NOMO-1 treated with DMSO at 0.1 percent for 48 hours (cell line): ENCODE data around the gene CYGB.
"Not testable (repeated sequence)": the region's sequence is repeated elsewhere in the genome, so short reads cannot be mapped to it uniquely, and the experiment has no call there.

ENCODE experiments used
- DNase-seq: peaks from one replicate; lab custom pipeline; 2025; ENCODE audit not compliant: unreplicated experiment; lab: John Stamatoyannopoulos, UW

Gene CYGB

DNA sequence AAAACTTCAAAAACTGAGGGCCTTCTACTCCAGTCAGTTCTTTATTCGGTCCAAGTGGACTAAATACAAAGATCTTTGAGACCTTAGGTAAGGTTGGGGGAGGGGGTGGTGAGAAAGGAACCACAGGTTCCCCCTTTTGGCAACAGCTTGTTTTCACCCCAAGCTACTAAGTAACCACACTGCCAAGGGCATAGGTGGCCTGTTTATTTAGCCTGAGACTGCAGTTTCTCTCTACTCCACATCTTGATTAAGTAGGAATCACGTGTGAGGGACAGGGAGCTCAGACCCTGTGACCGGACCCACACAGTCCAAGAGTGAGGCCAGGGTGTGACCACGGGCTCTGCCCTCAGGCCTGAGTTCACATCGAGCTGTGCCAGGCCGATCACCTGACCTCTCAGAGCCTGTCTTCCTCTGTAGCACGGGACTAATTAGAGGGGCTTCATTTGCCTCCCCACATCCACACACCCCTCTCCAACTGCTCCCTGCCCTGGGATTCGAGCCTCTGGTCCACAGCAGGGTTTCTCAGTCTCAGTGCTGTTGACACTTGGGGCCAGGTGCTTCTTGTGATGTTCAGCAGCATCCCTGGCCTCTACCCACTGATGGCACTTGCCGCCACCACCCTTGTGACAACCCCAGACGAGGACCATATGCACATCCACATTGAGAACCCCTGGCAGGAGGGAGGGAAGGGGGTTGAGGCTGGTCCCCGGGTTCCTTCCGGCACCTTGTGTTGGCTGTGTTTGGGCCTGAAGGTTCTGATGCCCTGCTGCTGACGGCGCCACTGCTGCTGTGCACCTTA, 30.3 kb upstream of the CYGB start:
- DNase-seq: peak; percentile 75

DNA sequence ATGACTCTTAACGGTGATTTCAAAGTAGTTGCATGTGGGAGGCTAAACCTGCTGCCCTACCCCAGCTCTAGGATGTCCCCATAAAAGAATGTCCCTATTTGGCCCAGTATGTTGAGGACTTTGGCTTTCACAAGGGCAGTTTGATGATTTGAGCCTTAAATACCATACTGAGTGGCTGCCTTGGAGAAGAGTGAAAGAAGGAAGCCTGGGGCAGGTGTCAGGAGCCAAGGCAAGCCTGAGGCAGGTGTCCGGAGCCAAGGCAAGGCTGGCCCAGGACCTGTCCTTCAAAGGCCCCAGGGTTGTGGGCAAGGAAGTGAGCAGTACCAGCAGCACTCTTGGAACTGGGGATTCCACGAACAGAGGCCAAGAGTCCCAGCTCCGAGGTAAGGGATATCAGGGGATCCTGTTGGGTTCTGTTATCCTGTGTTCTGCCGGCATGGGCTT, 29.5 kb upstream of the CYGB start:
- no peak for DNase-seq

DNA sequence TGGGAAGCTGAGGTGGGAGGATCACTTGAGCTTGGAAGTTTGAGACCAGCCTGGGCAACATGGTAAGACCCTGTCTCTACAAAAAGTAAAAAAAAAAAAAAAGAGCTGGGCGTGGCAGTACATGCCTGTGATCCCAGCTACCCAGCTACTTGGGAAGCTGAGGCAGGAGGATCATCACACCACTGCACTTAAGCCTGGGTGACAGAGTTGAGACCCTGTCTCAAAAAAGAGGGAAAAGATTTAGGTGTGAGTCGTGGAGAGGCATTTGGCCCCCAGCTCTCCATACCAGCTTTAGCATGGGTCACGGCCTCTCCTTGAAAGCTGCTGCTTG, 29.1 kb upstream of the CYGB start:
- DNase-seq: no peak

DNA sequence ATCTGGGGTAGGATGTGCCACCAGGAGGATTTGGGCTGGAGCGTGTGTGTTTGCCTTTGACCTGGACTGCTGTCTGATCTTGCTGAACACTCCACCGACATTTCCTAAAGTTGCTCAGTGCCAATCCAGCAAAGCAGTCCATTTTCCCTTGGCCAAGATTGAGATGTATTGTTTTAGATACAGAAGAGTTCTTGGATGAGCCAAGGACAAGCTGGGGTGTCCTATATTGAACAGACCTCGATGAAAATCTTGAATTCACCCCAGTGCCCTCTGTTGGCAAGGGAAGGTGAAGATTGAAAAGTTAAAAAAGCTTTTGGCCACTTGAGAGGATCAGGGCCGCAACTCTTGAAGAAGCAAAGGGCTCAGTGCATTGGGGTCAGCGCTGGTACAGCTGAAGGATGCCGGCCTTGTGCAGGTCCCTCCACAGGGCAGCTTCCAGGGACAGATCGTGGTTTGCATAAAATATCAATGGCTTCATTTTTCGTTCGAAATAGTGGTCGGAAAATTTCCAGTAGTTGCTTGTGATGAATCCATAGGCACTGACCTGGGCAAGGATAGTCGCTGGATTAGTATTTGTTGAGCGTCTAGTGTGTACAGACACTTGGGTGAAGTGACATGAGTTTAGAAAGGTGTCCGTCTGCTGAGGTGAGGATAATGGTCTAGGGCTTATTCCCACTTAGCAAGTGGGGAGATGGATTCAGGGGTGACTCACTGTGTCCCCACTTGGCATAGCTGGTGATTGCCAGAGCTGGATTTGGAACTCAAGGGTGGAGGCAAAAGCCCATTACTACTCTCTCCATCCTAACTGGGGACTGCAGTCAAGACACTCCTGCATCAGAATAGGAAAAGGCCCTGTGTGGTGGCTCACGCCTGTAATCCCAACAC, 28.5 kb upstream of the CYGB start:
- no peak for DNase-seq

DNA sequence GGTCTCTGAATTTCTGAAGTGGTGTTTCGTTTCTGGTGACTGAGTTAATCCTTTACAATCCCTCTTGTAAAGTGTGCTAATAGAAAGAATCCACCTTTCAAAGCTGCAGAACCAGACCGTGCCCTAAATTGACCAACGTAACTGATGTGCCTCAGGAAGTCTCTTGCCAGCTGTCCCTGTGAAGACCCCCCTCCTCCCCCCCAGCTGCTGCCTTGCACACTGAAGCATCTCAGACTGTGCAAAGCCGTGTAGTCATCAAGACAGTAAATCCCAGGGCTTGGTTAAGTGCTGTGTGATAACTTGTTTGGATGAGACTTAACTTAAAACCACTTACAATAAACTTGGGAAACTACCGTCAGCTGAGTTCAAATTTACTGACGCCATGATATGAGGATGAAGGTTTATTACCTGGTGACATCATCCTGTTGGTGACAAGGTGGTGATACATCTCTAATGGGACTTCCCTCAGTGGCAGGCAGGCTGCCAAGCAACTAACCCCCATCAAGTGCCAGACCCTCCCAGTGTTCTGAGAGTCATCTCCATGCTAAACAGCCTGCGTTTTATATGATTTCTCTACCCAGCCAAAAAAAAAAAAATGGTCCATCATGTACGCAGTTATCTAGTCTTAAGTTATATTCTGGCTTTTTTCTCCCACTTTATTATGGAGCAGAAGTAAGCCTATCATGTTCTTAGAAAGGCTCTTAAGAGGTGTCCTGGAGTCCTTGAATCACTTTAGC, 27.6 kb upstream of the CYGB start:
- not testable (repeated sequence) for DNase-seq

DNA sequence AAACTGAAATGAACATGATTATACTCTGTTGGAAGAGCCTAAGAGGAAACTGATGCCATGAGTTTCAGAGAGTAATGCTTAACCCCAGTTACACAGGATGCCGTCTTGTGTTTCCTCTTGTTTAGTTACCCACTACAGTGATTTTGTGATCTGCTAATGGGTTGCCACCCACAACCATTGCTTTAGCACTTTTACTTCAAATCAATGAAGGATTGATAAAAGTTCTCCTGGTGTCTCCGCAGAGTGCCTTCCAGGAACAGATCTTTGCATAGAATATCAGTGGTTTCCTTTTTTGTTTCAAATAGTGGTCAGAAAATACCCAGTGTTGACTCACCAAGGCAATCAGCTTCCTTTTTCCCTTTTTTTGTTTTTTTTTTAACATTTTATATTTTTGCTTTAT, 25.9 kb upstream of the CYGB start:
- not testable (repeated sequence) for DNase-seq

DNA sequence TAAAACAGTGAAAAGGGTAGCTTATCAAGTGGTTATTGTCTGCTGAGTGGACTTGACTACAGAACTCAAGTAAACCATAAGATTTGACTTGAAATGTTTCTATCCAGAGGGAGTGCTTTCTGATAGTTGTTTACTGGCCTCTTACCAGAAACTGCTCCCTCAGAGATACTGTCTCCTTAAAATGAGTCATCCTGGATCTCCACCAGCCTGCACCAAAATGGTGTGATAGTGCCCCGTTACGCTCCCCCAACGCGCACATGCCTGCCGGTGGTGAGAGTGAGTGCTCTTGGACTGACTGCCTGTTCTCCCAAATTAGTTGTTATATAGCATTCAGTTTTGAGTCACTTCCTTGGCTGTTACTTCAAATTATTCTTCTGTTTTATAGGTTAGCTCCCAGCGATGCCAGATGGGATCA, 25.2 kb upstream of the CYGB start:
- DNase-seq: no peak

DNA sequence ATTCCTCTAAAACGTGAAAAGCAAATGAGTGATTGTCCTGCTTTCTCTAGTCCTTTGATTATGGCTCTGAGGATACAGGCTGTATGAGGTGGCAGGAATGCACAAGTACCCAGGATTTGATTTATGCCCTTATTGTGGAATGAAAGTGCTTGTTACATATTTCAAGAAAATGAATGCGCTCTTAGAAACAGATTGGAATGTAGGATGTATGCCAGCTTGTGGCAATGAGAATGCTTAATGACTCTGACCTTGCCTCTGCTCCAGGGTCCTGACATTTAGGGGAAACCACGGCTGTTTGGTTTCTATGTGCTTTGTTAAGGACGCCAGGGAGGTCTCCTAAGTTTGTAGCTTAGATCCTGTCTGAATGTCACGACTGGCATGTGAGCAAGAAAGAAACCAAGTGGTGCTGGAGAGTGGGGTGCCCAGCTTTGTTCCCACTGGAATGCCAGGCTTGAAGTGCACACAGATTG, 24.3 kb upstream of the CYGB start:
- DNase-seq: no peak

DNA sequence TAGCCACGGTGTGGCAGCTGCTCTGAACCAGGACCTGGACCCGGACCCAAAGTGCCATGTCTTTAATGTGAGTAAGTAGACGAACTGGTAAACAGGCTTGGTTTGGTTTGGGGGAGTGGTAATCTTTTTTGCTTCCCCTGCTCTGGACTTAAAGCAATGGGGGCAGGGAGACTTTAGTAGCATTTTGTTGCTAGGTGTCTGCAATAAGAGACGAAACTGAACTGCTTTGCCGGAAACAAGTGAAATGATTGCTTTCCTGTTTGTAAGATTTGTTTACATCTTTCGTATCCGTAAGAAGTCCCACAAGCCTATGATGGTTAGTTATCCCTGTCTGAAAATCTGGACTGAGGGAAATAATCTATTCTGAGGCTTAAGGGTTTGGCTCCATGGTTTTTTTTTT, 23.8 kb upstream of the CYGB start:
- DNase-seq: no peak

DNA sequence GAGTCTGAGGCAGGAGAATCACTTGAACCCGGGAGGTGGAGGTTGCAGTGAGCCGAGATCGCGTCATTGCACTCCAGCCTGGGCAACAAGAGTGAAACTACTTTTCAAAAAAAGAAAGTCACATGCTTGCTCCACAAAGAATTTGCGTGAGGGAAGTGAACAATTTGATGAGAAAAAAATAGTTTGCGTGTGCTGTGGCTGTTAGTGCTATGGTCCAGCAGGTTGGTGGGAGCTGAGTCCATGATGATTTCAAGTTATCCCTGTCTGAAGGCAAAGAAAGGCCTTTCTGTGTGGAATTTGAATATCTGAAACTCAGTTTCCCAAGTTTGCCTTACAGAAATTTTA, 23.3 kb upstream of the CYGB start:
- DNase-seq: no peak

DNA sequence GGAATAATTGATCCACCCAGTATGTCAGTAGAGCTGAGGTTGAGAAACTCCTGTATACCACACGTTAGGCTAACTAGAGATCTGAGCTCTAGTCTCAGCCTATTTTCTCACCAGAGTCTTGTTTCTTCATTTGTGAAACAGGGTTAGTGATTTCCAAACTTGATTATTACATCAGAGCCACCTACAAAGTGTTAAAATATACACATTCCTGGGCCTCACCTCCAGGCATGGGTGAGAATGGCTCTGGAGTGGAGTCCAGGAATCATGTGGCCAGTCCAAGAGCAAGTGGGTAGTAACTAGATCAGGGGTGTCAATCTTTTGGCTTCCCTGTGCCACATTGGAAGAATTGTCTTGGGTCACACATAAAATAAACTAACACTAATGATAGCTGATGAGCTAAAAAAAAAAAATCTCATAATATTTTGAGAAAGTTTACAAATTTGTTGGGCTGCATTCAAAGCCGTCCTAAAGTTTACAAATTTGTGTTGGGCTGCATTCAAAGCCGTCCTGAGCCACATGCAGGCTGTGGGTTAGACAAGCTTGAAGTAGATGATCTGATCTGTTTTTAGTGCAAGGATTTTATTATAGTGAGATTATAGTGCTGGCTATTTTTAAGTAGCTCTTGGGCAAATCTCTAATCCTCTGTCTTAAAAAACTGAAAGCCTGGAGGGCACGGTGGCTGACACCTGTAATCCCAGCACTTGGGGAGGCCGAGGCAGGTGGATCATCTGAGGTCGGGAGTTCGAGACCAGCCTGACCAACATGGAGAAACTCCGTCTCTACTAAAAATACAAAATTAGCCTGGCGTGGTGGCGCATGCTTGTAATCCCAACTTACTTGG, 22.7 kb upstream of the CYGB start:
- DNase-seq: peak; percentile 28

DNA sequence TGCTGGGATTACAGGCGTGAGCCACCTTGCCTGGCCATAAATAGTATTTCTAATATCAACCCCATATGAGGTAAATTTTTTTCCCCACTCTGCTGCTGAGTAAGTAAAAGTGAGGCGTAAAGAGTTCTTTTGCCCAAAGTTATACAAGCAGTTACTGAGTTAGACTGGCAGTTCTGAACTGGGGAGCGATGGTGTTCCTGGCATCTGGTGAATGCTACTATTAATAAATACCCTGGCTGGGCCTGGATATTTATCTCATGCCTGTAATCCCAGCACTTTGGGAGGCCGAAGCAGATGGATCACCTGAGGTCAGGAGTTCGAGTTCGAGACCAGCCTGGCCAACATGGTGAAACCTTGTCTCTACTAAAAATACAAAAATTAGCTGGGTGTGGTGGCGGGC, 22.0 kb upstream of the CYGB start:
- DNase-seq: not testable (repeated sequence)

DNA sequence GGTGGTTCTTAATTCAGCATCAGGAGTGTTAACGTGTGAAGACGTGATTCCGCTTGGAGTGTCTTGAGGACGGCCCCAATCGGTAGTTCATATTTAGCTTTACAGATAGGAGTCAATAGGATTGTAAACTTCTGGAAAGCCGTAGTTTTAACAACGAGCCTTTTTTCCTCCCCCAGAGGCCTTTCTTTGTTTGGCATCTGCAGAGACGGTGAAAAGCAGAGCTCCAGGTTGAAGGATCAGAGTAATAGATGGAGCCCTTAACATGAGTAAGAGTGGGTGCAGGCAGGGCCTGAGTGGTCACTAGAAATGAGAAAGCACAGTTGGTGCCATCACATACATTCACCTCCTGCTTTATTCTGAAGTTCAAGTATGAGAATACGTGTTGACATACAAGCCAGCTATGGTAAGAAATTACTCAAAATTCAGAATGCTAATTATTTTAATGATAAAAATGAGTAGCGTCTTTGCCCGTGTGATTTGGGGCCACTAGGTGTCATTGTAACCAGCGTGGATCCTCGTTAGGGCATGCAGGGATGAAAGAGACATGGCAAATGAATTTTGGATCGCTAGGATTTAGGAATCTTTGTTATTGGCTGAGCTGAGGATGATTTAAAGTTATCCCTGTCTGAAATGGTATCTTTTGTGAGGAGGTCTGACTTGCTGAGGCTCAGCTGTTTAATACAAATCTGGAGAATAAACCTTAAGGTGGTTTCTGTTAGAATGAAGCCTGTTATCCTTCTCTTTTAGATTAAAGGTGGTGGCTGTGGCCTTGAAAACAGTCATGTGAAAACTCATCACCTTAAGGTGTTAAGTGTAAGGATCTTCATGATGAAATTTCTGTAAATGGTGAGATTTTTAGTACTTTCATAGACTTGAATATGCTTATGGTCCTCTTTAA, 20.9 kb upstream of the CYGB start:
- peak; percentile 37 for DNase-seq

DNA sequence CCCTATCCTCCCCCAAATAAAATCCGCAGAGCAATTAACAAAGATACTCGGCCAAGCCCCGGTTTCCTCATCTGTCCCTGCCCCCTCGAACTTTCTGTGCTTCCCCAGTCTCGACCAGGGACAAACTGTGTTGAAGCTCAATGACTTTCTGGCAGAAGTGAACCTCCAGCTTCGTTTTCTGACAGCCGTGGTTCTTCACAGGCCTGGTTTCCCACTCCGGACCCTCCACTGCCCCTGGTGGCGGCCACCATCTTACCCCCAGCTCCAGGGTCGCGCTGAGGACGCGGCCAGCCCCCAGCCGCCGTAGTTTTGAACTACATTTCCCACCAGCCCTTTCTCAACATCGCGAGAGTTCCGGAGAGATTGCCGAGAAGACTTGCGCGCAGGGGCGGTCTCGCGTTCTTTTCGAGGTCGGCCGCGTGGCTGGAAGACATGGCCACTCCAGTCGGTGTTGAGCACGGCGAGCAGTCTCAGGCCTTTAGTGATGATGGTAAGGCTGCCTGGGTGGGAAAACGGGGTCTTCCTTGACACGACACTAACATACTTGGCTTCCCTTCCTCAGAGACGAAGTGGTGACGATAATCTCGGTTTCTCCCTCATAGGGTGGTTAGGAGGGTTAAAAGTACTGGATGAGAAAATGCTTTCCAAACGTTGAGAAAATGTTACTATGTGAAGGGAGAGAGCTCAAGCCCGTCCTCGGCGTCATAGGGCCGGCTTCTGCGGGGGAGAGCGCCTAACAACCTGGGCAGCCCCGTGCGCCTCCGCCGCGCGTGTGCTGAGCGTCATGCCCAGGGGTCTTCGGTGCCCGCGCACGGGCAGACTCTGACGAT, 20.1 kb upstream of the CYGB start:
- DNase-seq: peak; percentile 96

DNA sequence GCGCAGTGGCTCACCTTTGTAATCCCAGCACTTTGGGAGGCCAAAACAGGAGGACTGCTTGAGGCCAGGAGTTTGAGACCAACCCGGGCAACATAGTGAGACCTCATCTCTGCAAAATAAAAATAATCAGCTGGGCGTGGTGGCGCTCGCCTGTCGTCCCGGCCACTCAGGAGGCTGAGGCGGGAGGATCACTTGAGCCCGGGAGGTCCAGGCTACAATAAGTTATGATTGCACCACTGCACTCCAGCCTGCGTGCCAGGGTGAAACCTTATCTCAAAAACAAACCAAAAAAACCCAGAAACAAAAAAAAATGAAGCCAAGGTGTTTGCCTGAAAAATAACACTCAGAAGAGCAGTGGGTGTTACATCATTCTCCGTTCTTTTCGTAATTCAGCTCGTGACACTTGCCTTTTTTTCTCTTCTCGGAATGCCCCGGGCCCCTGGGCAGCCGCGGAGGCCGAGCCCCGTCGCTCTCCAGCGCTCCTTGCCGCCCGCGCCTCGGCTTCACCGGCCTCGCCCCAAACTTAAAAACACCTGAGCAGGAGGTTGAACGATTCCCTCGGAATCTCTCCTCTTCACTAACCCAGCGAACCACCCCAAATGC, 19.4 kb upstream of the CYGB start:
- peak; percentile 77 for DNase-seq

DNA sequence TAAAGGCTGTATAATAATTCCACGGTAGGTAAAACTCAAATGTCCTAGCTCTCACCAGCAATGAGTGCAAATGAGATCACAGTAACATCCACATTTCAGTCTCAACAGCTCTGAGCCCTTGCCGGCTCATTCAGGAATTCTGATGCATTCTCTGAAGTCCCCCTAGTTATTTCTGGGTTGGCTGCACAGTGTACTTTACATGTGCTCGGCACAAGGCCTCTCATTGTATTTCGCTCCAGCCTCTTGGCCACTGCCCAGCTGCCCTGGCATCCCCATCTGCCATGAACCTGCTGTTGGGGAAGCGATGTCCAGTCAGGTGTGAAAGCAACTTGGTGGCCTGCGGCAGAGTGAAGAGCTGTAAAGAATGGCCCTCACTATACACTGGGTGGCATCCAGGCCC, 16.6 kb upstream of the CYGB start:
- DNase-seq: no peak

DNA sequence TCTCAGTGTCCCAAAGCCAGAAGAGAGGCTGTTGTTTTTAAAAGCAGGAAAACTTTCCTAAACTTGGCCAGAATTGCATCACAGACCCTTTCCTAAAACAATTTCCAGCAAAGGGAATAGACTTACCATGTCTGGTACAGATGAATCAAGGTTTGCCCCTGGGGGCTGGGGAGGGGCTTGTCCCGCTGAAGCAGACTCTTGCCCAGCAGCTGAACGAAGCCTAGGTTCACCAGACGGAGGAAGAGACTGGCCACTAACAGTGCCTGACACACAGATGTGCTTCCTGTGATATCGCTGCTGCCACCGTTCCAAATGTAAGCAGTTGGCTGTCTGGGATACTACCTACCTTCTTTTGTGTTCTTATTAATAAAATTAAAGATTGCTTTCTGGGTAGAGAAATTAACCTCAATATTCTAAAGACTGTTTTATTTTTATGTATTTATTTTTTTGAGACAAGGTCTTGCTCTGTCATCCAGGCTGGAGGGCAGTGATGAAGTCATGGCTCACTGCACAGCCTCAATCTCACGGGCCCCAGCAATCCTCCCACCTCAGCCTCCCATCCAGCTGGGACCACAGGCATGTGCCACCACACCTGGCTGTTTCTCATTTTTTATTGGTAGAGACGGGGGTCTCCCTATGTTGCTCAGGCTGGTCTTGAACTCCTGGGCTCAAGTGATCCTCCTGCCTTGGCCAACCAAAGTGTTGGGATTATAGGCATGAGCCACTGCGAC, 15.8 kb upstream of the CYGB start:
- DNase-seq: no peak

DNA sequence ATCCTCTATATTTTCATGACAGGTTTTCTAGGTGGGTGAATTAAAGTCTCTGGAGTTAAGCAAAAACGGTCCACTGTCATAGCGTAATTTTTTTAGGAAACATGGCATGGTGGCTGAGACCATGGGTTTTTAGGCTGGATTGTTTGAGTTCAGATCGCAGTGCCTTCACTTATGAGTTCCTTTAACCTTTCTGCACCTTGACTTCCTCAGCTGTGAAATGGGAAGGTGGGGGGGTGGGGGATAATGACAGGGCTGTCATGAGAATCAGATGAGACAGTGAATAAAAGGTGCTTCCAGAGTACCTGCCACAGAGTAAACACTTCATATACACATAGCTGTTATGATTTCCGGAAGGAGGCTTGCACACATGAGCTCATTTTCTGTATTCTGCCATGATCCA, 14.2 kb upstream of the CYGB start:
- no peak for DNase-seq
